H9 (cell line): Measurements from ENCODE around the gene ADGRF1. TPM values are rescaled to one million over a fixed set of nuclear protein-coding genes. Genes with fewer than 3 reads are reported as not detected.

Source experiments
- DNase-seq: peaks from one replicate; pipeline ENCODE4 v3.0.0-alpha.2; 2017
- H2AFZ ChIP-seq: one replicate; pipeline ENCODE4 v1.6.1; 2013; ENCODE audit warnings: mild to moderate bottlenecking, low read length, control low read depth, moderate library complexity
- H2AK5ac ChIP-seq: 2 replicates; pipeline ENCODE4 v1.6.1; 2013; ENCODE audit warnings: low read length, control low read depth, mixed read lengths; ENCODE audit not compliant: insufficient read length
- H2BK120ac ChIP-seq: one replicate; pipeline ENCODE4 v1.6.1; 2013; ENCODE audit warnings: low read depth, mild to moderate bottlenecking, low read length, control low read depth, inconsistent platforms; ENCODE audit not compliant: poor library complexity, severe bottlenecking
- H2BK12ac ChIP-seq: 2 replicates; pipeline ENCODE4 v1.6.1; 2013; ENCODE audit warnings: low read length, control low read depth, mixed read lengths, low read depth; ENCODE audit not compliant: insufficient read length
- H2BK15ac ChIP-seq: 2 replicates; pipeline ENCODE4 v1.6.1; 2013; ENCODE audit warnings: low read depth, low read length, control low read depth
- H2BK20ac ChIP-seq: one replicate; pipeline ENCODE4 v1.6.1; 2013; ENCODE audit warnings: low read depth, mild to moderate bottlenecking, low read length, control low read depth, inconsistent platforms; ENCODE audit not compliant: poor library complexity, severe bottlenecking
- H2BK5ac ChIP-seq: 2 replicates; pipeline ENCODE4 v1.6.1; 2013; ENCODE audit warnings: low read length, control low read depth, mixed read lengths; ENCODE audit not compliant: insufficient read length
- H3K14ac ChIP-seq: 2 replicates; pipeline ENCODE4 v1.6.1; 2013; ENCODE audit warnings: low read length, control low read depth; ENCODE audit not compliant: insufficient read depth
- H3K18ac ChIP-seq: 2 replicates; pipeline ENCODE4 v1.6.1; 2013; ENCODE audit warnings: low read depth, mild to moderate bottlenecking, mixed read lengths, low read length, control low read depth; ENCODE audit not compliant: insufficient read length
- H3K23ac ChIP-seq: 2 replicates; pipeline ENCODE4 v1.6.1; 2013; ENCODE audit warnings: low read length, control low read depth, mixed read lengths, low read depth; ENCODE audit not compliant: insufficient read length
- H3K23me2 ChIP-seq: 2 replicates; pipeline ENCODE4 v1.6.1; 2013; ENCODE audit warnings: low read depth, mild to moderate bottlenecking, mixed read lengths, low read length, control low read depth; ENCODE audit not compliant: insufficient read length, poor library complexity, severe bottlenecking
- H3K27ac ChIP-seq: 2 replicates; pipeline ENCODE4 v1.5.1; 2013; ENCODE audit warnings: low read length, control low read depth, mixed read lengths, low read depth; ENCODE audit not compliant: insufficient read length
- H3K27me3 ChIP-seq: 2 replicates; pipeline ENCODE4 v1.6.1; 2013; ENCODE audit warnings: low read length, control low read depth, inconsistent platforms; ENCODE audit not compliant: insufficient read depth
- H3K4ac ChIP-seq: 2 replicates; pipeline ENCODE4 v1.6.1; 2013; ENCODE audit warnings: low read depth, mild to moderate bottlenecking, control low read depth, inconsistent platforms, low read length, moderate library complexity
- H3K4me1 ChIP-seq: 2 replicates; pipeline ENCODE4 v1.6.1; 2013; ENCODE audit warnings: low read length, control low read depth, inconsistent platforms; ENCODE audit not compliant: insufficient read depth
- H3K4me2 ChIP-seq: 2 replicates; pipeline ENCODE4 v1.6.1; 2013; ENCODE audit warnings: low read length, control low read depth, mixed read lengths; ENCODE audit not compliant: insufficient read length, insufficient read depth
- H3K56ac ChIP-seq: 2 replicates; pipeline ENCODE4 v1.6.1; 2013; ENCODE audit warnings: low read depth, mild to moderate bottlenecking, mixed read lengths, low read length, control low read depth; ENCODE audit not compliant: insufficient read length
- H3K79me1 ChIP-seq: 2 replicates; pipeline ENCODE4 v1.6.1; 2013; ENCODE audit warnings: low read depth, mild to moderate bottlenecking, moderate library complexity, low read length, control low read depth, inconsistent platforms; ENCODE audit not compliant: insufficient read depth, poor library complexity, severe bottlenecking
- H3K79me2 ChIP-seq: 2 replicates; pipeline ENCODE4 v1.6.1; 2013; ENCODE audit warnings: low read length, control low read depth, inconsistent platforms; ENCODE audit not compliant: insufficient read depth
- H3K9ac ChIP-seq: 2 replicates; pipeline ENCODE4 v1.6.1; 2013; ENCODE audit warnings: low read length, control low read depth, mixed read lengths; ENCODE audit not compliant: insufficient read length; ENCODE audit errors: extremely low read depth
- H3K9me3 ChIP-seq: one replicate; pipeline ENCODE4 v1.6.1; 2013; ENCODE audit warnings: low read depth, low read length, inconsistent platforms; ENCODE audit not compliant: control insufficient read depth
- H3T11ph ChIP-seq: one replicate; pipeline ENCODE4 v1.6.1; 2013; ENCODE audit warnings: mild to moderate bottlenecking, low read length, control low read depth, inconsistent platforms
- H4K20me1 ChIP-seq: one replicate; pipeline ENCODE4 v1.6.1; 2013; ENCODE audit not compliant: control insufficient read depth, insufficient read length, insufficient read depth
- H4K5ac ChIP-seq: 2 replicates; pipeline ENCODE4 v1.6.1; 2013; ENCODE audit warnings: low read depth, mild to moderate bottlenecking, mixed read lengths, low read length, control low read depth; ENCODE audit not compliant: insufficient read length
- H4K8ac ChIP-seq: replicated peaks from 2 replicates; pipeline ENCODE4 v1.6.1; 2013; ENCODE audit warnings: low read length, control low read depth, mixed read lengths, low read depth; ENCODE audit not compliant: insufficient read length
- H4K91ac ChIP-seq: 2 replicates; pipeline ENCODE4 v1.6.1; 2013; ENCODE audit warnings: low read depth, mild to moderate bottlenecking, moderate library complexity, mixed read lengths, low read length, control low read depth; ENCODE audit not compliant: insufficient read length
- H3K27ac Mint-ChIP-seq, 3 experiments: 2 replicates in 2 of 3; 3 replicates in 1 of 3; pipeline ENCODE4 v1.8.0; 2020 to 2021; ENCODE audit warnings: mixed read lengths in 3 of 3, mild to moderate bottlenecking in 1 of 3, moderate library complexity in 1 of 3
- H3K27me3 Mint-ChIP-seq: 2 replicates; pipeline ENCODE4 v1.8.0; 2021; ENCODE audit warnings: low read depth, mild to moderate bottlenecking, moderate library complexity, mixed read lengths
- H3K36me3 Mint-ChIP-seq, 3 experiments: 2 replicates in 2 of 3; 3 replicates in 1 of 3; pipeline ENCODE4 v1.8.0; 2020 to 2021; ENCODE audit warnings: low read depth in 3 of 3, mixed read lengths in 3 of 3; ENCODE audit not compliant: insufficient read depth in 1 of 3
- H3K4me1 Mint-ChIP-seq, 2 experiments: 2 replicates each; pipeline ENCODE4 v1.8.0; 2020; ENCODE audit warnings: mixed read lengths in 2 of 2
- H3K4me3 Mint-ChIP-seq, 2 experiments: 2 replicates in 1 of 2; 3 replicates in 1 of 2; pipeline ENCODE4 v1.8.0; 2020 to 2021; ENCODE audit warnings: mild to moderate bottlenecking in 2 of 2, mixed read lengths in 2 of 2, moderate library complexity in 1 of 2
- H3K9me3 Mint-ChIP-seq, 2 experiments: 2 replicates in 1 of 2; 3 replicates in 1 of 2; pipeline ENCODE4 v1.8.0; 2020; ENCODE audit warnings: mild to moderate bottlenecking in 2 of 2, mixed read lengths in 2 of 2, moderate library complexity in 1 of 2
- WGBS: extraction: QIAGEN DNeasy Blood & Tissue Kit; methylation state at CpG from one replicate; pipeline ENCODE4 v1.1.7; 2013; ENCODE audit warnings: missing lambda C conversion rate, low lambda C conversion rate, mixed read lengths; ENCODE audit not compliant: insufficient read length; ENCODE audit errors: extremely low coverage; 5-methylcytosine and 5-hydroxymethylcytosine counted together
- total RNA-seq: library from RNA; stranded (reverse); gene quantifications from 2 replicates; pipeline ENCODE4 v1.2.1, GENCODE V29; 2021
- TF ChIP-seq, protein P1 (sequence below): fragments of 200-600 bp; sonication (generic); conservative IDR thresholded peaks from 3 replicates; pipeline ENCODE4 v1.8.0; 2021; ENCODE audit warnings: antibody characterized with exemption, mild to moderate bottlenecking

ADGRF1 gene
- total RNA-seq, 1 experiment from 2014 or later = not detected

DNA sequence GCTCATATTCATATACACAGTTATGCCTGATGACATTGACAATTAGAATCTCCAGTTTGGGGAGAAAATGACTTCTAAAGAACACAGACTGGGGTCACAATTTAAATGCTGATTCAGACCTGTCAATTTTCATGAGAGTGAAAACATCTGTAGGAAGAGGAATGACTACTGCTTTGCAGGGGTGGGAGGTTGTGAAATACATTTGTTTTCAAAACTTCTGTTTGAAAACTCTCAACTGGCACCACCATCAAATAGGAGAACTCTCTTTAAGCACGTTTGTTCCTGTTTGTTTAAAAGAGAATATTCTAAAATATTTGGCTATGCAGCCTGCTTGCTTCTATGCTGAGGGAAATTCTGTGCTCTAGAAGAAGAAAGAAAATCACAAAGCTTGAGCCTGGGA, 69.6 kb downstream of the ADGRF1 start:
- Histone ChIP-seq H3T11ph (no peak overlapping the region), H3K27me3 (no peaks in the 10 kb centered on the region), H3K18ac (no peak overlapping the region), H3K4me1 (no peaks in the 10 kb centered on the region), H4K20me1 (no peaks in the 10 kb centered on the region), H2BK5ac (no peak overlapping the region), H2AK5ac (no peak overlapping the region), H4K91ac (no peak overlapping the region), H2BK20ac (no peak overlapping the region), H2BK12ac (no peak overlapping the region), H3K23ac (no peak overlapping the region), H3K23me2 (no peaks in the 10 kb centered on the region), H3K79me2 (no peaks in the 10 kb centered on the region), H2BK120ac (no peak overlapping the region), H2BK15ac (no peak overlapping the region), H3K4me2 (no peak overlapping the region), H3K79me1 (no peaks in the 10 kb centered on the region), H3K56ac (no peak overlapping the region), H3K4ac (no peak overlapping the region), H3K9me3 (no peaks in the 10 kb centered on the region), H2AFZ (no peak overlapping the region), H3K14ac (no peak overlapping the region), H3K27ac (no peak overlapping the region), H3K9ac (no peak overlapping the region), H4K8ac (no peak overlapping the region), H4K5ac (no peak overlapping the region)
- WGBS = no CpG with 5 or more reads among the region's 1 CpG
- no peaks in the 10 kb centered on the region for H3K9me3 Mint-ChIP-seq
- H3K27me3 Mint-ChIP-seq = no peaks in the 10 kb centered on the region
- H3K4me1 Mint-ChIP-seq = peaks cover 0 to 6% of the 10 kb centered on the region in 2 experiments; a peak in 3 of 4 replicates
- TF ChIP-seq, protein P1, sequence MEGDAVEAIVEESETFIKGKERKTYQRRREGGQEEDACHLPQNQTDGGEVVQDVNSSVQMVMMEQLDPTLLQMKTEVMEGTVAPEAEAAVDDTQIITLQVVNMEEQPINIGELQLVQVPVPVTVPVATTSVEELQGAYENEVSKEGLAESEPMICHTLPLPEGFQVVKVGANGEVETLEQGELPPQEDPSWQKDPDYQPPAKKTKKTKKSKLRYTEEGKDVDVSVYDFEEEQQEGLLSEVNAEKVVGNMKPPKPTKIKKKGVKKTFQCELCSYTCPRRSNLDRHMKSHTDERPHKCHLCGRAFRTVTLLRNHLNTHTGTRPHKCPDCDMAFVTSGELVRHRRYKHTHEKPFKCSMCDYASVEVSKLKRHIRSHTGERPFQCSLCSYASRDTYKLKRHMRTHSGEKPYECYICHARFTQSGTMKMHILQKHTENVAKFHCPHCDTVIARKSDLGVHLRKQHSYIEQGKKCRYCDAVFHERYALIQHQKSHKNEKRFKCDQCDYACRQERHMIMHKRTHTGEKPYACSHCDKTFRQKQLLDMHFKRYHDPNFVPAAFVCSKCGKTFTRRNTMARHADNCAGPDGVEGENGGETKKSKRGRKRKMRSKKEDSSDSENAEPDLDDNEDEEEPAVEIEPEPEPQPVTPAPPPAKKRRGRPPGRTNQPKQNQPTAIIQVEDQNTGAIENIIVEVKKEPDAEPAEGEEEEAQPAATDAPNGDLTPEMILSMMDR = no peak
- no peak overlapping the region for H3K4me3 Mint-ChIP-seq
- DNase-seq = no peak
- no peak overlapping the region for H3K27ac Mint-ChIP-seq
- H3K36me3 Mint-ChIP-seq = no peaks in the 10 kb centered on the region
